Measurements from ENCODE around the gene DYRK2.

DYRK2 gene

GRCh38 chr12:67656251-67656650 lies 7.7 kb downstream of the DYRK2 start:
- Histone ChIP-seq H3K4me2 (ENCODE audit: insufficient read depth, low read length, poor library complexity, severe bottlenecking) (no peak overlapping the region), H4K8ac (ENCODE audit: low read depth, low read length) (no peak overlapping the region), H2BK15ac (ENCODE audit: low read length) (no peak overlapping the region), H2BK120ac (ENCODE audit: low read depth, low read length) (no peak overlapping the region), H3K4me1 (ENCODE audit: control insufficient read depth in 2 of 2, insufficient read depth in 1 of 2, low read depth in 1 of 2, low read length in 2 of 2) (peaks cover 5 to 6% of the 10 kb centered on the region in 2 donors), H3K23ac (ENCODE audit: low read depth, low read length, poor library complexity) (no peak overlapping the region), H3K79me1 (ENCODE audit: low read depth, low read length) (peaks cover 12% of the 10 kb centered on the region), H3K9me3 (replicated peaks in 1 of 2; ENCODE audit: control insufficient read depth in 2 of 2, insufficient read depth in 1 of 2, low read depth in 1 of 2, low read length in 2 of 2) (no peaks in the 10 kb centered on the region), H3K18ac (ENCODE audit: low read length) (no peak overlapping the region), H3K4ac (ENCODE audit: low read length) (no peak overlapping the region), H3K4me3 (ENCODE audit: low read length in 2 of 2) (no peak overlapping the region), H3K14ac (ENCODE audit: low read length) (no peak overlapping the region), H2AFZ (ENCODE audit: low read length) (no peak overlapping the region), H2BK12ac (ENCODE audit: low read length) (no peak overlapping the region), H3K9ac (ENCODE audit: low read depth, low read length, poor library complexity) (no peak overlapping the region), H3K27me3 (ENCODE audit: control insufficient read depth in 3 of 3, insufficient read depth in 3 of 3, low read depth in 1 of 3, low read length in 3 of 3) (no peaks in the 10 kb centered on the region), H4K91ac (ENCODE audit: low read depth, low read length, poor library complexity) (no peak overlapping the region), H2AK5ac (ENCODE audit: low read depth, low read length) (no peak overlapping the region), H3K27ac (replicated peaks; ENCODE audit: low read length) (no peak overlapping the region), H2BK5ac (ENCODE audit: low read length) (no peak overlapping the region), H3K36me3 (replicated peaks in 1 of 2; ENCODE audit: control insufficient read depth in 2 of 2, insufficient read depth in 2 of 2, low read length in 2 of 2) (peaks cover 25 to 87% of the 10 kb centered on the region in 2 donors)
- WGBS, 2 donors (ENCODE audit: extremely low coverage in 2 of 2, insufficient read length in 2 of 2, insufficient replicate concordance in 1 of 2): no CpG with 5 or more reads among the region's 2 CpGs
- no peak for DNase-seq (ENCODE audit: low spot score)

- Histone ChIP-seq H3K4ac (ENCODE audit: low read length) (no peak overlapping the region), H4K8ac (ENCODE audit: low read depth, low read length) (no peak overlapping the region), H2AK5ac (ENCODE audit: low read depth, low read length) (no peak overlapping the region), H3K27ac (replicated peaks; ENCODE audit: low read length) (no peak overlapping the region), H2BK5ac (ENCODE audit: low read length) (no peak overlapping the region), H3K4me2 (ENCODE audit: insufficient read depth, low read length, poor library complexity, severe bottlenecking) (no peak overlapping the region), H2AFZ (ENCODE audit: low read length) (no peak overlapping the region), H2BK12ac (ENCODE audit: low read length) (no peak overlapping the region), H3K9me3 (replicated peaks in 1 of 2; ENCODE audit: control insufficient read depth in 2 of 2, insufficient read depth in 1 of 2, low read depth in 1 of 2, low read length in 2 of 2) (no peaks in the 10 kb centered on the region), H2BK120ac (ENCODE audit: low read depth, low read length) (no peak overlapping the region), H3K9ac (ENCODE audit: low read depth, low read length, poor library complexity) (no peak overlapping the region), H3K79me1 (ENCODE audit: low read depth, low read length) (peaks cover 11% of the 10 kb centered on the region), H3K4me3 (ENCODE audit: low read length in 2 of 2) (no peak overlapping the region), H3K27me3 (ENCODE audit: control insufficient read depth in 3 of 3, insufficient read depth in 3 of 3, low read depth in 1 of 3, low read length in 3 of 3) (no peaks in the 10 kb centered on the region), H3K36me3 (replicated peaks in 1 of 2; ENCODE audit: control insufficient read depth in 2 of 2, insufficient read depth in 2 of 2, low read length in 2 of 2) (peaks cover 25 to 97% of the 10 kb centered on the region in 2 donors), H3K4me1 (ENCODE audit: control insufficient read depth in 2 of 2, insufficient read depth in 1 of 2, low read depth in 1 of 2, low read length in 2 of 2) (peaks cover 0 to 5% of the 10 kb centered on the region in 2 donors), H2BK15ac (ENCODE audit: low read length) (no peak overlapping the region), H3K23ac (ENCODE audit: low read depth, low read length, poor library complexity) (no peak overlapping the region), H3K14ac (ENCODE audit: low read length) (no peak overlapping the region), H3K18ac (ENCODE audit: low read length) (no peak overlapping the region), H4K91ac (ENCODE audit: low read depth, low read length, poor library complexity) (no peak overlapping the region)
- WGBS, 2 donors (ENCODE audit: extremely low coverage in 2 of 2, insufficient read length in 2 of 2, insufficient replicate concordance in 1 of 2): no CpG with 5 or more reads among the region's 8 CpGs
- DNase-seq (ENCODE audit: low spot score): no peak
These were observed 9.9 kb downstream of the DYRK2 start for GRCh38 chr12:67658486-67658885.

- no peak overlapping the region for H4K91ac ChIP-seq (ENCODE audit: low read depth, low read length, poor library complexity)
- no peak overlapping the region for H3K14ac ChIP-seq (ENCODE audit: low read length)
- no peak overlapping the region for H2AK5ac ChIP-seq (ENCODE audit: low read depth, low read length)
- H2BK5ac ChIP-seq (ENCODE audit: low read length): no peak overlapping the region
- no peak overlapping the region for H2BK15ac ChIP-seq (ENCODE audit: low read length)
- no peak overlapping the region for H3K27ac ChIP-seq (replicated peaks; ENCODE audit: low read length)
- H4K8ac ChIP-seq (ENCODE audit: low read depth, low read length): no peak overlapping the region
- H2BK12ac ChIP-seq (ENCODE audit: low read length): no peak overlapping the region
- no peaks in the 10 kb centered on the region for H3K9me3 ChIP-seq (replicated peaks in 1 of 2; ENCODE audit: control insufficient read depth in 2 of 2, insufficient read depth in 1 of 2, low read depth in 1 of 2, low read length in 2 of 2)
- no peak overlapping the region for H2BK120ac ChIP-seq (ENCODE audit: low read depth, low read length)
- peaks cover 10% of the 10 kb centered on the region for H3K79me1 ChIP-seq (ENCODE audit: low read depth, low read length)
- no peak overlapping the region for H2AFZ ChIP-seq (ENCODE audit: low read length)
- peaks cover 21 to 97% of the 10 kb centered on the region in 2 donors for H3K36me3 ChIP-seq (replicated peaks in 1 of 2; ENCODE audit: control insufficient read depth in 2 of 2, insufficient read depth in 2 of 2, low read length in 2 of 2)
- WGBS, 2 donors (ENCODE audit: extremely low coverage in 2 of 2, insufficient read length in 2 of 2, insufficient replicate concordance in 1 of 2): no CpG with 5 or more reads among the region's 4 CpGs
- no peak overlapping the region for H3K4me3 ChIP-seq (ENCODE audit: low read length in 2 of 2)
- H3K4me2 ChIP-seq (ENCODE audit: insufficient read depth, low read length, poor library complexity, severe bottlenecking): no peak overlapping the region
- peaks cover 0 to 4% of the 10 kb centered on the region in 2 donors for H3K4me1 ChIP-seq (ENCODE audit: control insufficient read depth in 2 of 2, insufficient read depth in 1 of 2, low read depth in 1 of 2, low read length in 2 of 2)
- no peak overlapping the region for H3K18ac ChIP-seq (ENCODE audit: low read length)
- H3K23ac ChIP-seq (ENCODE audit: low read depth, low read length, poor library complexity): no peak overlapping the region
- no peak overlapping the region for H3K4ac ChIP-seq (ENCODE audit: low read length)
- no peaks in the 10 kb centered on the region for H3K27me3 ChIP-seq (ENCODE audit: control insufficient read depth in 3 of 3, insufficient read depth in 3 of 3, low read depth in 1 of 3, low read length in 3 of 3)
- no peak for DNase-seq (ENCODE audit: low spot score)
- H3K9ac ChIP-seq (ENCODE audit: low read depth, low read length, poor library complexity): no peak overlapping the region
These were observed 10.7 kb downstream of the DYRK2 start for GRCh38 chr12:67659292-67659691.

- Histone ChIP-seq H3K4me2 (ENCODE audit: insufficient read depth, low read length, poor library complexity, severe bottlenecking) (no peak overlapping the region), H3K9ac (ENCODE audit: low read depth, low read length, poor library complexity) (no peak overlapping the region), H4K8ac (ENCODE audit: low read depth, low read length) (no peak overlapping the region), H3K23ac (ENCODE audit: low read depth, low read length, poor library complexity) (no peak overlapping the region), H2AFZ (ENCODE audit: low read length) (no peak overlapping the region), H2AK5ac (ENCODE audit: low read depth, low read length) (no peak overlapping the region), H3K14ac (ENCODE audit: low read length) (no peak overlapping the region), H2BK12ac (ENCODE audit: low read length) (no peak overlapping the region), H3K27ac (replicated peaks; ENCODE audit: low read length) (no peak overlapping the region), H3K27me3 (ENCODE audit: control insufficient read depth in 3 of 3, insufficient read depth in 3 of 3, low read depth in 1 of 3, low read length in 3 of 3) (no peaks in the 10 kb centered on the region), H2BK15ac (ENCODE audit: low read length) (no peak overlapping the region), H3K79me1 (ENCODE audit: low read depth, low read length) (peaks cover 4% of the 10 kb centered on the region), H3K4me3 (ENCODE audit: low read length in 2 of 2) (no peak overlapping the region), H3K4ac (ENCODE audit: low read length) (no peak overlapping the region), H3K18ac (ENCODE audit: low read length) (no peak overlapping the region), H2BK120ac (ENCODE audit: low read depth, low read length) (no peak overlapping the region), H2BK5ac (ENCODE audit: low read length) (no peak overlapping the region), H3K4me1 (ENCODE audit: control insufficient read depth in 2 of 2, insufficient read depth in 1 of 2, low read depth in 1 of 2, low read length in 2 of 2) (peaks cover 0 to 6% of the 10 kb centered on the region in 2 donors), H3K9me3 (replicated peaks in 1 of 2; ENCODE audit: control insufficient read depth in 2 of 2, insufficient read depth in 1 of 2, low read depth in 1 of 2, low read length in 2 of 2) (no peaks in the 10 kb centered on the region), H3K36me3 (replicated peaks in 1 of 2; ENCODE audit: control insufficient read depth in 2 of 2, insufficient read depth in 2 of 2, low read length in 2 of 2) (peaks cover 21 to 77% of the 10 kb centered on the region in 2 donors), H4K91ac (ENCODE audit: low read depth, low read length, poor library complexity) (no peak overlapping the region)
- WGBS, 2 donors (ENCODE audit: extremely low coverage in 2 of 2, insufficient read length in 2 of 2, insufficient replicate concordance in 1 of 2): no CpG with 5 or more reads among the region's 4 CpGs
- no peak for DNase-seq (ENCODE audit: low spot score)
These were observed 12.9 kb downstream of the DYRK2 start for GRCh38 chr12:67661311-67662021.
